ENCODE data around the gene GABARAP.

- TF ChIP-seq ZNF274 (IDR thresholded peaks at IDR 0.05; ENCODE audit: low read length) (no peak), ZNF274 (tag by site-specific recombination; IDR thresholded peaks at IDR 0.05; ENCODE audit: borderline replicate concordance) (no peak), ZNF677 (tag by site-specific recombination; IDR thresholded peaks at IDR 0.05) (no peak), YY1 (tag by site-specific recombination; IDR thresholded peaks at IDR 0.05) (no peak), ZNF792 (tag by site-specific recombination; IDR thresholded peaks at IDR 0.05) (no peak), CTCF (tag by site-specific recombination; IDR thresholded peaks at IDR 0.05) (no peak), ZNF776 (tag by site-specific recombination; IDR thresholded peaks at IDR 0.05; ENCODE audit: borderline replicate concordance) (no peak), ZNF302 (tag by site-specific recombination; IDR thresholded peaks at IDR 0.05; ENCODE audit: low read depth) (no peak), ZNF549 (tag by site-specific recombination; IDR thresholded peaks at IDR 0.05) (no peak), ZNF621 (tag by site-specific recombination; IDR thresholded peaks at IDR 0.05) (no peak)
Observed at GRCh38 chr17:7191069-7191468, 51.2 kb downstream of the GABARAP start.
